NCI-H2107 treated with DMSO at 0.1 percent for 48 hours (cell line): ENCODE data around the gene NTMT1.

ENCODE experiments used
- DNase-seq: peaks from one replicate; lab custom pipeline; 2025; ENCODE audit not compliant: unreplicated experiment; lab: John Stamatoyannopoulos, UW

The NTMT1 gene

DNA sequence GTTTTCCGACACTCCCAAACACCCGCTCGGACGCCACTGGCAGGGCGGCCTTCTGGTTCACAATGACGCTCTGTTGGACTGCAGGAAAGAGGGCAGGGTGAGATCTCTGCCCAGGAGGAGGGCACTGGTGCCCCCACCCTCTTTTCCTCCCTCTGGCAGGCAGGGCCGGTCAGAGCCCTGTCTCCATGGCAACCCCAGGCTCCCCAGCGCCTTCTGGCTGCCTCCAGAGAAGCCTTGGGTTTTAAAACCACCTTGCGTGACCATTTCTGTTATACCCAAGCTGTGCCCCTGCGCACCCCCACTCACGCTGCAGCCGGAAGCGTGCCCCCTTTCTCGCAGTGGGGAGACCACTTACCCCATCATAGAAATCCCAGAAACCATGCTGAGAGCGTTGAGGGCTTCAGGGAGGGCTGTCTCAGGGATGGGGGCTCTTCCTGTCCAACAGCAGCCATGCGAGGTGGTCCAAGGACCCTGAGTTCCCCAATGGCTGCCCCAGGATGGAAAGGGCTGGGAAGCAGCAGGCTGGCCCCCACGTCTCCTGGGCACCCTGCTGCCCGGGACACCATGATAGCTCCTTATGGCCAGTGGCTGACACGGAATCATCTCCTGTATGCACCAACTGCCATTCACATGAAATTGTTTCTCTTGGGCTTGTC lies 12.3 kb upstream of the NTMT1 start:
- DNase-seq = no peak

DNA sequence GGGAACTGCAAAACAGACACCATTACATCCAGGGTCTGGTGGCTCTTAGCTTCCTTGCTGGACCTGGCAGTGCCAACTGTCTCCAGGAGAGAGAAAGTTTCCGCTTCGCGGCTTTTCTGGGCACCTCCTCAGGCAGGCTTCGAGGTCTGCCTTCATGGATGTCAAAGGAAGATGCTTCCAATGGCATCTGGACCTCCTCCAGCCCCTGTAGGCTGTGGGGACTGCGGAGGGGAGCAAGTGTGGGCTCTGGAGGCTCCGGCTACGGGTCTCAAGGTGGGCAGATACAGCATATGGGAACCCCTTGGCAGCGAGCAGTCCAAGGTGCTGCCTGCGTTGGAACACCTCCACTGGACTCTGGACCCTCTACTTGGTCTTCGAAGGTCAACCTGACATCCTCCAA lies 11.0 kb upstream of the NTMT1 start:
- DNase-seq = no peak

DNA sequence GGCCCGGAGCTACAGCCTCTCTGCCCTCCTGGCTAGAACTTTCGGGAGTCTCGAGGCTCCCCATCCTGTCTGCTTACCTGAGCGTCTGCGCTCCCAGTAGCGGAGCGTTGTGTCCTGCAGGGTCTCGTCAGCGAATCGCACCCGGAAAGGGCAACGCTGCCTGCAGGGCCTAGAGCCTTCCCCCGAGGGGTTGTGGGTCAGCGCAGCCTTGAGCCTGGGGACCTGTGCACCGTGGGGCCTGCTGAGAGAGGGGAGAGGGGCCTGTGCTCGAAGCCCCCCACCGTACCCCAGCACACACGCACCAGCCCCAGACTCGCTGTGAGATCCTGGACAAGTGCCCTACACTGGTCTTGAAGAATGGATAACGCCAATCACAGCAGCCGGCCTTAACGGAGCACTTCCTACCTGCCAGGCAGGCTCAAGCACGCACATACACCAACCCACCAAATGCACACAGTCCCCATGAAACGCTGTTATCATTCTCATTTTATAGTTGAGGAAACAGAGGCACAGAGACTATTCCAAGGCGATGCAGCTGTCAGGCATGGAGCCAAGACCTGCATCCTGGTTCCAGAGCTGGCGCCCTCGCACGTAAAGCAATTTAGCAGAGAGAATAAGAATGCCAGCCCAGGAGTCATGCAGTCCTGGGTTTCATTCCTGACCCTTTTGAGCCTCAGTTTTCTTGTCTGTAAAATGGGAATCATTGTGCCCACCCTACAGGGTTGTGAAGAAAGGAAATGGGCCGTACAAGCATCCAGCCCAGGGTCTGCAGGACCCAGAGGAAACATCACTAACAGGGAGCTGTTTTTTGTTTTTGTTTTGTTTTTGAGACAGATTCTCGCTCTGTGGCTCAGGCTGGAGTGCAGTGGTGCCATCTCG lies 10.3 kb upstream of the NTMT1 start:
- no peak for DNase-seq

DNA sequence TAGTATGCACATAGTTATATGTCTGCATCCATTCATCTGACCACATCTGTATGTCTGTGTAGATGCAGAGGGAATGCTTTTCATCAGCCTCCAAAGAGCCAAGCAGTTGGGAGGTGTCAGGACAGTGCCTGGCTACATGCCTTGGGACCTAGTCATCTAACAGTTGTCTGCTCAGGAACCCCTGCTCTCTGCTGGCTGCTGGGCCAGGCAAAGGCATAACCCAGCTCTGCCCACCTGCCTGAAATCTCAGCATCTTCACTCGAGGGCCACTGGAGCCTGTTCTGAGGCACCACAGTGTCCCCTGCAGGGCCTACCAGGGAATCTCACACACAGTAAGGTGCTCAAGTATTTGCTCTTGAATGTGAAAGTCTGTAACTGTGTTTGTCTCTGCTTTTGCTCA lies 8.8 kb upstream of the NTMT1 start:
- DNase-seq = no peak

DNA sequence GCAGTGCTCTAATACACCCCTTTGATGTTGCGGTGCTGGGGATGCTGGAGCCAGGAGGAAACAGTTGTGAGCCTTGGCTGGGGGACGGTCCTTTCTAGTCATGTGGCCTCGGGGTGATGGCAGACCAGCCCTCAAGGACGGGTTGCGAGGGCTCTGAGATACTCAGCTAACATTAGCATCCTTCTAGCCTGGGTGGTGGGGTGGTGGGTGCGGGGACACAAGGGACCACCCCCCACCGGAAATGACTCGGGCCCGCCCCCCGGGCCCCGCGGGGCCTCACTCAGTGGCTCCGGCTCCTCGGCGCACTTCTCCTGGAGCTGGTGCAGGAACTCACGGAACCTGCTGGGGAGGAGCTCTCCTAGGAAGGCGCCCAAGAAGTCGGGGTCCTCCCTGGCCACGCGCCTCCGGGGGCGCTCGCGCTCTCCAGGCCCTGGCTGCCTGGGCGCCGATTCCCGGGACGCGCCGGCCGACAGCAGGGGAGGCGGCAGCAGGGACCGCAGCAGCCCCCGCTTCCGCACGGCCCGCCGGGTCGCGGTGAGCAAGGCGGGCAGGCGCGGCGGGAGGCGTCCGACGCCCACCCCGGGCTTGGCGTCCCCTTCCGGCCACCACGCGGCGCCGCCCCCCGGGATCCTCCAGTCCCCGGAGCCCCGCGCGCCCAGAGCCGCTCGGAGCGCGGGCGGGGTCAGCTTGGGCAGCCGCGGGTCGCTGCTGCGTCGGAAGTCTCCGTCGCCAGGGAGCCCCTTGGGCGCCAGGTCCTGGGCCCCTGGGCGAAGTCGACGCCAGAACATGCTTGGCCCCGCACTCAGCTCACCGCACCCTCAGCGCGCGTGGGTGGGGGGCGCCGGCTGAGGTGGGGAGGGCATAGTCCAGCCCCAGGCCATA lies 5.9 kb upstream of the NTMT1 start:
- DNase-seq = no peak

DNA sequence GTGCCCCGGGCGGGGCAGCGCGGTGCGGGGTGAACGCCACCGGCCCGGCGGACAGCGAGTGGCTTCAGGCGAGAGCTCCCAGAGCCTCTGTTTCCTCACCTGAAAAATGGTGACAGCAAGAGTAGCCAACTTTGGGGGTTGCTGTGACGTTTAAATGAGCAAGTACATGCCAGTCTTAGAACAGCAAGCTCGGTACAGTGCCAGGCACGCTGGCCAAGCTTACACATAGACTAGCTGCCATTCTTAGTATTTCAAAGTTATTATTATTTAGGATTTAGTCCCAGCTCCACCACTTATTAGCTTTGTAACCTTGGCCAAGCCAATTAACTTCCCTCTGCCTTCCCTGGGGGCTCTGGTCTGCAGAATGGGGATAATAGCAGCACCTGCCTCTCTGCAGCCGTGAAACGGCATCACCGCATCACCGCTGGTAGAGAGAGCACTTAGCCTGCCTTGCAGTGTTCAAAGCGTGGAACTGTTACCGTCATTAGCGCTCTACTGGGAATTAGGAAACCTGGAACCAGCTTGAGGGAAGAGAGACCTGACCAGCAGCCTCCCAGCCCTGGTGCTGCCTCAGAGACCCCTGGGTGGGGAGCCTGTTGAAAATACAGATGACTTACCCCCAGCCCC lies 5.2 kb upstream of the NTMT1 start, which contains the start of gene C9orf50:
TSS of gene C9orf50 (minus strand) at position 433 of the 627 bp plus-strand sequence. CDS start 527 bp downstream, outside the sequence.
- DNase-seq = peak; percentile 75

DNA sequence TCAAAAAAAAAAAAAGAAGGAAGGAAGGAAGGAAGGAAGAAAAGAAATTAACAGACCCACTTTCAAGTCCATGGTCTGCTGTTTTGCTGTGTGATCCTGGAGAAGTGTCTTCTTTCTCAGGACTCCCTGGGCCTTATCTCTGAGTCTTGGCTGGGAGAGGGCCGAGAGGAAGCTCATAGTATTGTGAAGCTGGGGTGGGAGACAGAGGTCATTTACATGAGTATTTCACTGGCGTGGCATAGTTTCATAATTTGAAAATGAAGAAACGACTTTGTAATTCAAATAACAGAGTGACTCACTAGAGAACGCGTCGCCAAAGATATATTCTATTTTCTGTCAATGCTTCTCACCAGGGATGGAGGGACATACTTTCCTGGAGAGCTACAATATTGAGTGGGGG lies 2.6 kb upstream of the NTMT1 start:
- no peak for DNase-seq

DNA sequence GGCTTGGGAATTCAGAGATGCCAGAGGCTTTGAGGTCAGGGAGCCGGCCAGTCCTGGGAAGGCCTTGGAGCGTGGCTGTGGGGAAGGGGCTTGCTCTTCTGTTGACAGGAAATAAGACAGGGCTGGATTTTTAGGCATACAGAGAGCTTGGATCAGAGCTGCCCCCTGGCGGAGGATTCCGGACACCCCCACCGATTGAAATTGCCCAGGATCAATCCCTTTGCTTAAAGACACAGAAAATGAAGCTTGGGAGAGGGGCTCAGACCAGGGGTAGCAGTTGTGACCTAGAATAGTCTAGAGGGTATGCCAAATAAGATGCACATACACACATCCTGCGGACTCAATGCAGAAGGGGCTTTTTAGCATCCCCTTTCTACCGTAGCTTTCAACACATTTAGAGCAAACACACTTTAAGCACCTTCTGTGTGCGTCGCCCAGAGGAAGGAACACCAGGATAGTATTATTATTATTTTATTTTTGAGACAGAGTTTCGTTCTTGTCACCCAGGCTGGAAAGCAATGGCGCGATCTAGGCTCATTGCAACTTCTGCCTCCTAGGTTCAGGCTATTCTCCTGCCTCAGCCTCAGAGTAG lies 1.7 kb upstream of the NTMT1 start:
- no peak for DNase-seq

DNA sequence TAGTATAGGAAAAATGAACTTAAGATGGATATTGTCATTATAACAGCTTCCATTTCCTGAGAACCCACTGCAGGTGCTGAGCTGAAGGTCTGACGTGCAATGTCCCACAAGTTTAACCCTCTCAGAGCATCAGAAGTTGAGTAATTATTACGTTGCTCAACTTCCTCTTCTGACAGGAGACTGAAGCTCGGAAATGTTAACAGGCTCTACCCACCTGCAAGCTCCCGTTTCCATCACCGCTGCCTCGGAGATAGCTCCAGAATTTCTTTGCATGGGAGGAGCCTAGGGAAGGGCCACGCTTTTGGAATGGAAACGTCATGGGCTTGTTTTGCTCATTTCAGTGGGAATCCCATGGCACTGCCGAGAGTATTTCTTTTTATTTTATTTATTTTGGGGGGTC lies 1.0 kb upstream of the NTMT1 start:
- no peak for DNase-seq

DNA sequence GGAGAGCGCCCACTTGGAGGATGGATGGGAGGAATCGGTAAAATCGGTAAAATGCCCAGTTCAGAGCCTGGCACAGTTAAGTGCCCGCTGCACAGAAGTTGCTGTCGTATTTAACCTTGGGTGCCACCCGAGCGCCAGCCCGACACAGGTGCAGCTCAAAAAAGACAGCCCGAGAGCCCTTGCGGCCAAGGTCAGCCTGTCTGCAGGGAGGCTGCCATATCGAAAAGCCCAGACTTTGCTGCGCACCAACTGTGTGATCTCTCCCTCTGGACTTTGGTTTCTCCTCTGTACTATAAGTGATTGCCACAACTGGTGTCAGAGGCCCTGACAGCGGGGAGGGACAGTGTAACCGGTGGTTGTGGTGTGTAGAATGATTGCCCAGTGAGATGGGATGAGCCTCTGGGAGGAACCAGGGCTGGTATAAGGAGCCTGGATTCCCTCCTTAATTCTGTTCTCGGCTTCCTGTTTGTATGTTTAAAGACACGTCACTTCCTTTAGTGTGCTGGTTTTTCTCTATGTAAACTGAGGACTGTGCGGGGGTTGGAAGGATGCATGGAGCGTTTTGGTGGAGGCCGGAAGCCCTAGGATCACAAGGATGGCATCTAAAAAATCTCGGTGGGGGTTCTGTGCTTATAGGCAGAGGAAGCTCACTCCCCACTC lies 792 bp downstream of the NTMT1 start:
- DNase-seq = no peak

DNA sequence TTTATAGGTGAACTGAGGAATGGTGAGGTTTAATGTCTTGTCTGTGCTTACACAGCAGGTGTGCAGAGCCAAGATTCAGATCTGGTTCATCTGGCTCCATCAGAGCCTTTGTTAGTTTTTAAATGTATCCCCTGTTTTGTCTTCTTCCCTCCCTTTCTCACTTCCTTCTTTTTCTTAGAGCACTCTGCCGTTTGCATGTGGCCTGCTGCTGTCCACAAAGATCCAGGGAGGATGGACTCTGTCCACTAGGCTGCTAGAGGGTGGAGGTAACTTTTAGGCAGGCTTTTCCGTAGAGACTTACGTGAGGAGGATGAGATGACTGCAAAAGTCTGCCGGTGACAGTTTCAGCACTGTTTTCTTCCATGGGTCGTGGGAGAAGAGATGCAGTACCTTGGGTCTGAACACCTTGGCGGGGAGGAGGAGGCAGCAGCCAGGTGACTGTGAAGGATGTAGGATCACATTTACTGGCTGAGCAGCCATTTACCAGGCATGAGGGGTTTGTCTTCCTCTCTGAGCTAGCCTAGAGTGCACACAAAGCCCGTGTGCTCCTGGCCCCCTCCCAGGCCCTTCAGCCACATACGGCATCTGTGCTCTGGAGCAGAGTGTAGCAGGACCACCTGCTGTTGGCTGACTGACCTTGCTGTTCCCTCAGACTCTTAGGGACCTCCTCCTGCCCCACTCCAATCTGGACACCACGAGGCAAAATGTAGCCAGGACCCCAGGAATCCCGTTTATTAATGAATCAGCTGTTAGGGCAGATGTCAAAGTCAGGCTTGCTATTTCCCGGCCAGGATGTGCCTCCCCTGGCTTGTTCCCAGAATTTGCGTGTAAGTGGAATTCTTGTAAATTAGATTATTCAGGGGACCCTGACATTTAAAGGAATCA lies 1.8 kb downstream of the NTMT1 start:
- no peak for DNase-seq

DNA sequence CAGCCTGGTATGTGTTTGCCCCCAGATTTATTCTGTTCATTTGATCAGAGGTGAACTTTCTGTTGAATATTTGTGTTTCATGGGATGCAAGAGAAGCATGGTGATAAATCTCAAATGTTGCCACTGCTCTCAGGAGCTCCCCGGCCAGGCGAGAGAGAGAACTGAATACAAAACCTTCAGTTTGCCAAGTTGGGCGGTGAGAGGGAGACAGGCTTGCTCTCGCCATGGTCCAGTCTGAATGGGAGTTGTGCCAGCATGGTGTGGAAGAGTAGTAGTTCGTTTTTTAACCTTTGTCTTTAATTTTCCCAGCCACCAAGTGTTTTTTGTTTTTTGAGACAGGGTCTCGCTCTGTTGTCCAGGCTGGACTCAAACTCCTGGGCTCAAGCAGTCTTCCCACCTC lies 2.7 kb downstream of the NTMT1 start:
- DNase-seq = no peak

DNA sequence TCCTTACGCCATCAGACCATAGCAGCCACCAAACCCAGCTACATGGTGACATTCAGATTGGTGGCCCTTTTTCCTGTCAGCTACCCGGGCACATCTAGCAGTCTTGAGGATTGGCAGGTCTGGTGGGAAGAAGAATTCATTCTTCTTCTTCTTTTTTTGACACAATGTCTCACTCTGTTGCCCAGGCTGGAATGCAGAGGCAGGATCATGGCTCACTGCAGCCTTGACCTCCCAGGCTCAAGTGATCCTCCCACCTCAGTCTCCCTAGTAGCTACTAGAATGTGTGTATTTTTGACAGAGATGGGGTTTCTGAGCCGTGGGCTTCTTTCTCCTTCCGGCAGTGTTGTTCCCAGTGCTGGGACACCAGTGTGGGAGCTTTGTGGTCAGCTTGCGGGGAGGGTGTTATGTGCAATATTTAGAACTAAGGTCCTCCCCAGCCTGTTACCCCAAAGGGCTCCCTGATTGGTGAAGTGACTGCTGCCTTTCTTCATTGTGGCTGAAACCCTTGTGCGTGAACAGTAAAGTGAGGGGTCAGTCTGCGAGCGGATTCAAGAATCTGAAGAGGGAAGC lies 3.4 kb downstream of the NTMT1 start:
- no peak for DNase-seq

DNA sequence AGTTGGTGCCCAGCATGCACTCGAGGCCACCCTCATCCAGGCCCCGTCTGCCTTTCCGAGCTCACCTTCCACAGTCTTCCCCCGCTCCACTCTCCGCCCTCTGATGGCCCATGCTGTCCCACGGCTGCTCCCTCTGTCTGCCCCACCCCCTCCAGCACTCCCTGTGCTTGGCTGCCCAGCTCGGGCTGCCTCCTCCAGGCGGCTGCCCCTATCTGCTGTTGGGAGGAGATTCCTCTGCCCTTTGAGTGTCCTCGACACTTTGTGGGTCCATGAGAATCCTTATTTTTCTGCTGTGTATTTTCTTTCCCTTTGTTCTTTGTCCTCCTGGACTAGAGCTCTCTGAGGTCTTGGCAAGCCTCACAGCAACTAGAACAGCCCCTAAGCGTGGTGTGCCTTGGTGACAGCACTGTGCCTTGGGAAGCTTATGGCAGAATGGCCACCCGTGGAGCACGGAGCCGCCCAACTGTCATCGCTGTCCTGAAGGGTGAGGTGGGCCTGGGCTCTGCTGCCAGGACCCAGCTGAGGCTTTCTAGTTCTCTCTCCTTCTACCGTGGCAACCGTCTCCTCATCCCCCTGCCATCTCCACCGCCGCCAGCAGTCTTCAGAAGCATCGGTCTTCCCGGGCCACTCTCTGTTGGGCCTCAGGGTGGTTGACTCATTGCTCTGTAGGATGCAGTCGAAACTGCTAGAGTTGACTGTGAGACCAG lies 5.2 kb downstream of the NTMT1 start:
- no peak for DNase-seq

DNA sequence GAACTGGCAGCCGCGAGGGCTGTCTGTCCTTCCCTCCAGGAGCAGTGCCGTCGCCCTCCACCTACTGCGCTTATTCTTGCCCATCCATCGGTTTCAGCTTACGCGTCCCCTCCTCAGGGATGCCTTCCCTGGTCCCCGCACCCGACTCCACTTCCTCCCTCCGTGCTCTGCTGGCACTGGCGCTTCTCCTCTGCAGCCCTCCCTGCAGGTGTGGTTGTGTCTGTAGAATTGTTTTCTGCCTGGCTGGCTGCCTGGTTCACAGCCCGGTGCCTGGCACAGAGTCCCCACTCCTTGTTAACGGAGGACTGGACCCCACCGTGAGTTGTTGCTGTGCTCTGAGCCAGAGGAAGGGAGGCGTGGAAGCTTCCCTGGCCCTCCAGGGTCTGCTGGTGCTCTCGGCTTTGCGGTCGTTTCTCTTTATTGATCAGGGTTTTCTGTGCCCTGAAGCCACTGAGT lies 5.7 kb downstream of the NTMT1 start:
- no peak for DNase-seq

DNA sequence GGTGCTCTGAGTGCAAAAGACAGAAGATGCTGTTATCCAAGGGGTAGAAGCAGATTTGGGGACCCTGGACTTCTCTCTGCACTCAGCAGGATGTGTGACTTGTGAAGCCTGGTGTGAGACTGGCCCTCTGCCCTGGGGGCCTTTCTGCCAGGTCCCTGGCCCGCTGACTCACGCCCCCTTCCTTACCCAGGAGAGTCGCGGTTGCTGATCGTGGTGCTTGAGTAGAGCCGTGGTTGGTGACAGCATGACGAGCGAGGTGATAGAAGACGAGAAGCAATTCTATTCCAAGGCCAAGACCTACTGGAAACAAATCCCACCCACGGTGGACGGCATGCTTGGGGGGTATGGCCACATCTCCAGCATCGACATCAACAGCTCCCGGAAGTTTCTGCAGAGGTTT lies 6.5 kb downstream of the NTMT1 start:
- DNase-seq = no peak

DNA sequence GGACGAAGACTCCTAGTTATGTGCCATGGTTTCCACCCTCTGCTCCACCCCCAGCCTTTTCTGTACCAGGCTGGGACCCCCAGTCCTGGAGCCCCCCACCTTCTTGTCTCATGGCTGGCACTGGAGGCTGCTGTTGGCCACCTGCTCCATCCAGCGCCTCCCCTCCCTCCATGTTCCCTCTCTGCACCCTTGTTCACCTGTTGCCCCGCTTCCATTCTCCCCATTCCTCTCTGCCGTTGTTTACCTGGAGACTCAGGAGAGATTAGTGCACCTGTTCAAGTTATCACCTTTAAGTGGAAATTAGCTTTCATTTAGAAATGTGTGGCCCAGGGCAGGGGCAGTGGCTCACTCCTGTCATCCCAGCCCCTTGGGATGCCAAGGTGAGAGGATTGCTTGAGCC lies 7.2 kb downstream of the NTMT1 start:
- no peak for DNase-seq

DNA sequence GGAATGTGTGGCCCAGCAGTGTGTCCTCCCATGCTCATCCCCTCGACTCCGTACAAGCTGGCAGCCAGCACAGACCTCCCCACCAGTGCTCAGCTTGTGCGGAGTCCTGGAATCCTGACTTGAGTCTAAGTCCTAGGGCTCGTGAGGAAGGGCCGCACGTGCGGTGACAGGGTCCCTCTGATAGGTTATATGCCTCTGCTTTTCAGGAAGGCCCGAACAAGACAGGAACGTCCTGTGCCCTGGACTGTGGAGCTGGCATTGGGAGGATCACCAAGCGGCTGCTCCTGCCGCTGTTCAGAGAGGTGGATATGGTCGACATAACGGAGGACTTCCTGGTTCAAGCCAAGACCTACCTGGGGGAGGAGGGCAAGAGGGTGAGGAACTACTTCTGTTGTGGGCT lies 7.9 kb downstream of the NTMT1 start:
- no peak for DNase-seq
